ENCODE data around the gene EFCAB8.
A peak's percentile ranks its signal among the peaks of the same experiment; 100 is the strongest.

EFCAB8 gene

GRCh38 chr20:32963176-32963575 is 104.5 kb downstream of the EFCAB8 start:
- H3K4me3 Mint-ChIP-seq: no peak overlapping the region
- H3K27ac Mint-ChIP-seq: peak overlapping the region in 1 of 2 donors; percentile 74
- peaks cover 0 to 1% of the 10 kb centered on the region in 2 donors for H3K9me3 Mint-ChIP-seq
- peaks cover 38 to 42% of the 10 kb centered on the region in 2 donors for H3K4me1 Mint-ChIP-seq (ENCODE audit: low read depth in 2 of 2)
- H3K27me3 Mint-ChIP-seq: no peaks in the 10 kb centered on the region
- DNase-seq (no peak), ATAC-seq (replicated peaks) (no peak)
- H3K36me3 Mint-ChIP-seq (ENCODE audit: insufficient read depth): peaks cover 21% of the 10 kb centered on the region

DNA sequence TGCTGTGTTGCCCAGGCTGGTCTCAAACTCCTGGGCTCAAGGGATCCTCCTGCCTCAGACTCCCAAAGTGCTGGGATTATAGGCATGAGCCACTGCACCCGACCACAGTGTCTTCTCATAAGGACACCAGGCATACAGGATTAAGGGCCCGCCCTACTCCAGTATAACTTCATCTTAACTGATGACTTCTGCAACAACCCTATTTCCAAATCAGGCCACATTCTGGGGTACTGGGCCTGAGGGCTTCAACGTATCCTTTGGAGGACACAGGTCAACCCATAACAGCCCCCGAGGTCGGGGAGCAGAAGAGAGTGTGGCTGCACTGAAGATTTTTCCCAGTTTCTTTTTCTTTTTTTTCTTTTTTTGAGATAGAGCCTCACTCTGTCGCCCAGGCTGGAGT is 105.9 kb downstream of the EFCAB8 start:
- no peak overlapping the region for H3K27ac Mint-ChIP-seq

GRCh38 chr20:32965115-32965514 is 106.4 kb downstream of the EFCAB8 start:
- H3K27ac Mint-ChIP-seq: no peak overlapping the region
- H3K27me3 Mint-ChIP-seq: no peaks in the 10 kb centered on the region
- DNase-seq (no peak), ATAC-seq (replicated peaks) (no peak)
- peaks cover 32% of the 10 kb centered on the region for H3K36me3 Mint-ChIP-seq (ENCODE audit: insufficient read depth)
- no peaks in the 10 kb centered on the region for H3K9me3 Mint-ChIP-seq
- peak overlapping the region; percentile 43 to 80 for H3K4me3 Mint-ChIP-seq
- peaks cover 53 to 61% of the 10 kb centered on the region in 2 donors for H3K4me1 Mint-ChIP-seq (ENCODE audit: low read depth in 2 of 2)

More for the DNA sequence above, 105.9 kb downstream of the EFCAB8 start:
- no peak overlapping the region for H3K4me3 Mint-ChIP-seq
- H3K4me1 Mint-ChIP-seq (ENCODE audit: low read depth in 2 of 2): peaks cover 50 to 55% of the 10 kb centered on the region in 2 donors
- H3K36me3 Mint-ChIP-seq (ENCODE audit: insufficient read depth): peaks cover 32% of the 10 kb centered on the region
- DNase-seq (no peak), ATAC-seq (replicated peaks) (no peak)
- H3K9me3 Mint-ChIP-seq: no peaks in the 10 kb centered on the region
- H3K27me3 Mint-ChIP-seq: no peaks in the 10 kb centered on the region

GRCh38 chr20:32965581-32966373 is 107.1 kb downstream of the EFCAB8 start:
- no peaks in the 10 kb centered on the region for H3K27me3 Mint-ChIP-seq

DNA sequence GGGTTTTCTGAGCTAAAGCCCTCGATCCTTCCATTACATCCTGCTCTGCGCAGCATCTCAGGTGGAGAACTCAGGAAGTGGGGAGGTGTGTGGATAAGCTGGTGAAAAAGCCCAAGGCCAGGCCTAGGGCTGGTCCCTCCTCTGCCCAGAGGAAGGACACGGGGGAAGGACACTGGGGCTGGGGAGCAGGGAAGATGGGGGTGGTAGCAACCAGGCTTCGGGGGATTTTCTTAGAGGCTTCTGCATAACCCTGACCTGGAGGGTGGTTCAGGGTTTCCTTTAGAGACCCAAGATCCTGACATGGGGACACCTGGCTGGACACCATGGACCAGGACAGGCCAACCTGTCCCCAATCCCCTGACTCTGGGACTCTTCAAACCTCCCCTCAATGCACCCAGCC is 107.7 kb downstream of the EFCAB8 start:
- peaks cover 54 to 65% of the 10 kb centered on the region in 2 donors for H3K4me1 Mint-ChIP-seq (ENCODE audit: low read depth in 2 of 2)
- no peaks in the 10 kb centered on the region for H3K27me3 Mint-ChIP-seq

More at GRCh38 chr20:32965581-32966373, 107.1 kb downstream of the EFCAB8 start:
- peak overlapping the region; percentile 43 to 80 for H3K4me3 Mint-ChIP-seq
- no peak overlapping the region for H3K27ac Mint-ChIP-seq
- H3K9me3 Mint-ChIP-seq: no peaks in the 10 kb centered on the region
- peaks cover 32% of the 10 kb centered on the region for H3K36me3 Mint-ChIP-seq (ENCODE audit: insufficient read depth)
- DNase-seq (peak; percentile 44 to 54 (median 51)), ATAC-seq (replicated peaks) (peak; percentile 34)
- peaks cover 54 to 63% of the 10 kb centered on the region in 2 donors for H3K4me1 Mint-ChIP-seq (ENCODE audit: low read depth in 2 of 2)

GRCh38 chr20:32966881-32967781 is 108.4 kb downstream of the EFCAB8 start:
- DNase-seq (peak; percentile 59 to 71 (median 69)), ATAC-seq (replicated peaks) (peak; percentile 54)
- Mint-ChIP-seq H3K9me3 (no peaks in the 10 kb centered on the region), H3K36me3 (ENCODE audit: insufficient read depth) (peaks cover 32% of the 10 kb centered on the region), H3K4me1 (ENCODE audit: low read depth in 2 of 2) (peaks cover 48 to 59% of the 10 kb centered on the region in 2 donors), H3K27me3 (no peaks in the 10 kb centered on the region), H3K27ac (no peak overlapping the region), H3K4me3 (peak overlapping the region; percentile 77 to 80)

More for the DNA sequence above, 107.7 kb downstream of the EFCAB8 start:
- no peaks in the 10 kb centered on the region for H3K9me3 Mint-ChIP-seq
- no peak for DNase-seq
- peak overlapping the region; percentile 77 to 80 for H3K4me3 Mint-ChIP-seq
- ATAC-seq (replicated peaks): no peak
- H3K36me3 Mint-ChIP-seq (ENCODE audit: insufficient read depth): peaks cover 32% of the 10 kb centered on the region
- no peak overlapping the region for H3K27ac Mint-ChIP-seq

DNA sequence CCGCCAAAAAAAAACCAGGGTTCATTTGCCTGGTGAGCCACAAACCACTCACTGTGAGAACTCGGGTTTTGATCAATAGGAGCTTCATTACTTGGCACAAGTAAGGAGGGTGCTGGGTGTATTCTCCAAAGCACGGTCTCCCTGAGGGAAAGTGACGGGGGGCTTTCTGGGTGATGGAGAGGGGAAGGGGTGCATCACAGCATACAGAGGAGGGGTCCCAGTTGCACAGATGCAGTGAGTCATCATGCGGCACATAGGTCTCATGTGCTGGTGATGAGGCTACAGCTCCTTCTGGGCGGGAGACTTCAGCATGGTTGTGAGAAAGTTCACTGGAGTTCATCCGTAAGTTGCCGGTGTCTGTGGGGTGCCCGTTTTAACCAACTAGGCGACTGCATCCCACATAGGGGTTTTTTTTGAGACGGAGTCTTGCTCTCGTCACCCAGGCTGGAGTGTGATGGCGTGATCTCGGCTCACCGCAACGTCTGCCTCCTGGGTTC is 109.3 kb downstream of the EFCAB8 start:
- peaks cover 33% of the 10 kb centered on the region for H3K36me3 Mint-ChIP-seq (ENCODE audit: insufficient read depth)
- peak overlapping the region; percentile 77 to 80 for H3K4me3 Mint-ChIP-seq
- DNase-seq (peak; percentile 61 to 67 (median 64)), ATAC-seq (replicated peaks) (peak; percentile 48)
- no peaks in the 10 kb centered on the region for H3K9me3 Mint-ChIP-seq
- peaks cover 48 to 66% of the 10 kb centered on the region in 2 donors for H3K4me1 Mint-ChIP-seq (ENCODE audit: low read depth in 2 of 2)
- no peaks in the 10 kb centered on the region for H3K27me3 Mint-ChIP-seq
- no peak overlapping the region for H3K27ac Mint-ChIP-seq

DNA sequence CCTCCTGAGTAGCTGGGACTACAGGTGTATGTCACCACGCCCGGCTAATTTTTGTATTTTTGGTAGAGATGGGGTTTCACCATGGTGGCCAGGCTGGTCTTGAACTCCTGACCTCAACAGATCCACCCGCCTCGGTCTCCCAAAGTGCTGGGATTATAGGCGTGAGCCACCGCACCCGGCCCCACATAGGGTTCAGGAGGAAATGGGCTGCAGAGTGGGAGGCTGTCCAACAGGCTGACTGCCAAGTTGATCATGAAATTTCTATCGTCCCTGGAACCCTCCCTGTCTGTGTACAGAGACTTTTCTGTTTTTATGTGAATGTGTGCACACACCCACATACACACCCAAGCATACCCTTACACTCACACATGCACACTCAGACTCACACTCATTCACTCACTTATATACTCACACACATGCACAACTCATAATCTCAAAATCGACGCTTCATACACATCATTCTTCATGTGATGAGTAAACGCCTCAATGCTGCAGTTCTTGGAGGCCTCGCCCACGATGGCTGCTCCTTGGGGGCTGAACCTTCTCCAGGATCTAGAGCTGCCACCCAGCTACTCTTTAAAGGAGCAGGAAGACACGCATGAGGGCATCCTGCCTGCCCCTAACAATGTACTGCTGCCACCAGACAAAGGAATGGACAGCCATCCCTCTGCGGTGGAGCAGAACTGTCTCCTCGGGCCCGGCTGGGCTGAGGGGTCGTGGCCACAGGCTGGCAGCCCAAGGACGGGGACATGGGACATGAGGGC is 109.9 kb downstream of the EFCAB8 start:
- ATAC-seq (replicated peaks) (no peak), DNase-seq (no peak)
- Mint-ChIP-seq H3K27me3 (no peaks in the 10 kb centered on the region), H3K4me1 (ENCODE audit: low read depth in 2 of 2) (peaks cover 48 to 68% of the 10 kb centered on the region in 2 donors), H3K36me3 (ENCODE audit: insufficient read depth) (peaks cover 35% of the 10 kb centered on the region), H3K27ac (no peak overlapping the region), H3K9me3 (no peaks in the 10 kb centered on the region), H3K4me3 (peak overlapping the region; percentile 77 to 80)

GRCh38 chr20:32969356-32970114 is 110.8 kb downstream of the EFCAB8 start:
- H3K4me1 Mint-ChIP-seq (ENCODE audit: low read depth in 2 of 2): peaks cover 48 to 72% of the 10 kb centered on the region in 2 donors
- H3K27me3 Mint-ChIP-seq: no peaks in the 10 kb centered on the region
- DNase-seq: no peak
- H3K9me3 Mint-ChIP-seq: no peaks in the 10 kb centered on the region
- peaks cover 35% of the 10 kb centered on the region for H3K36me3 Mint-ChIP-seq (ENCODE audit: insufficient read depth)
- H3K27ac Mint-ChIP-seq: no peak overlapping the region
- no peak for ATAC-seq (replicated peaks)
- peak overlapping the region; percentile 77 to 80 for H3K4me3 Mint-ChIP-seq

- DNase-seq (no peak), ATAC-seq (replicated peaks) (no peak)
- peaks cover 37% of the 10 kb centered on the region for H3K36me3 Mint-ChIP-seq (ENCODE audit: insufficient read depth)
- H3K4me3 Mint-ChIP-seq: peak overlapping the region; percentile 62 to 80
- H3K9me3 Mint-ChIP-seq: no peaks in the 10 kb centered on the region
- peaks cover 45 to 75% of the 10 kb centered on the region in 2 donors for H3K4me1 Mint-ChIP-seq (ENCODE audit: low read depth in 2 of 2)
- H3K27me3 Mint-ChIP-seq: no peaks in the 10 kb centered on the region
- H3K27ac Mint-ChIP-seq: no peak overlapping the region
Observed at GRCh38 chr20:32970115-32970972, 111.6 kb downstream of the EFCAB8 start.

DNA sequence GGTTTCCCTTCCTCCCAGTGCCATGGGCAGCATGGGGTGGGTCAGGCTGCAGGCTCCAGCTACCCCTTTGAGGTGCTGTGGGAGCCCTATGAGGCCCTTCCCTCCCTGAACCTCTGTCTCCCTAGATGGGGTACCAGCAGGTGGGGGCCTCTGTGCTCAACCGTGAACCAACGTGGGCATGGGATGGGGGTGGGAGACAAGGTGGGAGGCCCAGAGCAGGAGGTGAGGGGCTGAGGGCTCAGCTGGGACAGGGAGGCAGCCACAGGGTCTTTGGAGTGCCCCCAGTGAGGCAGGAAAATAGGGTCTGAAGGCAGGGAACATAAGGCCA is 112.2 kb downstream of the EFCAB8 start:
- peak overlapping the region; percentile 62 to 80 for H3K4me3 Mint-ChIP-seq
- ATAC-seq (replicated peaks): no peak
- H3K36me3 Mint-ChIP-seq (ENCODE audit: insufficient read depth): peaks cover 37% of the 10 kb centered on the region
- no peak for DNase-seq
- H3K27ac Mint-ChIP-seq: no peak overlapping the region
- H3K4me1 Mint-ChIP-seq (ENCODE audit: low read depth in 2 of 2): peaks cover 39 to 69% of the 10 kb centered on the region in 2 donors
- H3K9me3 Mint-ChIP-seq: no peaks in the 10 kb centered on the region
- H3K27me3 Mint-ChIP-seq: no peaks in the 10 kb centered on the region

All from effector memory CD8-positive, alpha-beta T cell (primary cell).